GM21367 (cell line): Measurements from ENCODE around the gene DEPP1.
"Not testable (repeated sequence)": the region's sequence is repeated elsewhere in the genome, so short reads cannot be mapped to it uniquely, and the experiment has no call there.

Experiments
- ATAC-seq: cut with Tn5 transposase; IDR thresholded peaks from one replicate; pipeline ENCODE4 v1.9.1; 2021; ENCODE audit not compliant: unreplicated experiment

The DEPP1 gene

GRCh38 chr10:44978570-44979280 lies at the start of gene DEPP1:
DEPP1 (minus strand) TSS chr10:44978809; CDS start chr10:44978030, 779 bp downstream.
- ATAC-seq: no peak

- no peak for ATAC-seq
These were observed 44.8 kb upstream of the DEPP1 start for GRCh38 chr10:45023426-45023825.

GRCh38 chr10:45015590-45015989 lies 37.0 kb upstream of the DEPP1 start:
- ATAC-seq: no peak

- not testable (repeated sequence) for ATAC-seq
These were observed 35.9 kb upstream of the DEPP1 start for GRCh38 chr10:45014557-45014956.

GRCh38 chr10:45008524-45009161 lies 30.0 kb upstream of the DEPP1 start:
- peak; percentile 94 for ATAC-seq

- ATAC-seq: no peak
These were observed 27.8 kb upstream of the DEPP1 start for GRCh38 chr10:45006276-45007030.

- ATAC-seq: no peak
These were observed 26.7 kb upstream of the DEPP1 start for GRCh38 chr10:45005284-45005683.

- ATAC-seq: no peak
These were observed 26.1 kb upstream of the DEPP1 start for GRCh38 chr10:45004661-45005060.

- no peak for ATAC-seq
These were observed 24.9 kb upstream of the DEPP1 start for GRCh38 chr10:45003432-45004000.

GRCh38 chr10:45001381-45002148 lies 23.0 kb upstream of the DEPP1 start:
- peak; percentile 75 for ATAC-seq

- ATAC-seq: peak; percentile 55
These were observed 22.3 kb upstream of the DEPP1 start, which contains the start of gene ZNF22 for GRCh38 chr10:45000752-45001380. ZNF22 (plus strand) TSS chr10:45000923; CDS start chr10:45003369, 2,446 bp downstream.

GRCh38 chr10:45000138-45000751 lies 21.6 kb upstream of the DEPP1 start:
- no peak for ATAC-seq

GRCh38 chr10:44998146-44998631 lies 19.6 kb upstream of the DEPP1 start:
- ATAC-seq: no peak

- ATAC-seq: no peak
These were observed 18.6 kb upstream of the DEPP1 start for GRCh38 chr10:44997105-44997748.

GRCh38 chr10:44995914-44996669 lies 17.5 kb upstream of the DEPP1 start:
- no peak for ATAC-seq

- ATAC-seq: no peak
These were observed 16.9 kb upstream of the DEPP1 start for GRCh38 chr10:44995581-44995913.

- no peak for ATAC-seq
These were observed 16.3 kb upstream of the DEPP1 start for GRCh38 chr10:44994752-44995530.
